ENCODE data around the gene SERTAD3.
"Not testable (repeated sequence)": the region's sequence is repeated elsewhere in the genome, so short reads cannot be mapped to it uniquely, and the experiment has no call there.

The SERTAD3 gene, protein sequence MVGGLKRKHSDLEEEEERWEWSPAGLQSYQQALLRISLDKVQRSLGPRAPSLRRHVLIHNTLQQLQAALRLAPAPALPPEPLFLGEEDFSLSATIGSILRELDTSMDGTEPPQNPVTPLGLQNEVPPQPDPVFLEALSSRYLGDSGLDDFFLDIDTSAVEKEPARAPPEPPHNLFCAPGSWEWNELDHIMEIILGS

DNA sequence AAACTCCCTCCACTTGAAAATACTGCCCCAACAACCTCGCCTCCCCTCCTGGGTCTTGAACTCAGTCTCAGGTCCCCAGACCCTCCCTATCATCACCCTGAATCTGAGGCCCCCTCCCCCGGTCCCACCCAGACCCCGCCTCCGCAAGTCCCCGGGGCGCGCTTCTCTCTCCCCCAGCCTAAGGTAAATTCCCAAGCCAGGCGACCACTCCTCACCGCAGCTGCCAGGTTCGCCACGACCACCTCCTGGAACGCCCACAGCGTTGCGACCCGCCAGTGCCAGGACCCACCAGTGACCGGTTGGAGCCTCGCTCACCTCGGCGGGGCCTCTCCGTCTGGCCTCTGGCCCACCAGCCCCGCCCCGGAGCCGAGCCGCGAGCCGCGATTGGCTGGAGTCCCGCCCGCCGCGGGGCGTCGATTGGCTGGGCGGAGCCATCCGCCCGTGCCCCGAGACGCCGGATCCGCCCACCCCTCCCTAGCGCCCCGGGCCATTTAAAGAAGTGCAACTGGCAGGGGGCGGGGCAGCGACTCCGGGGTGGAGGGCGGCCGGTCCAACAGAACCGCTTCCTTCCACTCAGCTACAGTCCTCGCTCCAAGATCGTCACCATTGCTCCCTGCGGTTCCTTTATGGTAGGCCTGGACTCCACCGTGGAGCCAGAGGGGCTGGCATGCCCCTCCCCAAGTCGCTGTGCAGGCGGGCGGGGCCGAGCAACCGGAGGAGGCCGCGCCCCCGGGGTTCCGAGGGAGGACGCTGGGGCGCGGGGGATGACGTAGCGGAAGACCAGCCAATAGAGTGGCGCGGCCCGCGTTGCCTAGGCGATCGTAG lies at the start of gene SERTAD3:
SERTAD3 (minus strand) TSS at position 336 of the 825 bp plus-strand sequence. CDS start 2,255 bp downstream, outside the sequence.
- in situ Hi-C loops (cut with MboI; ENCODE audit: low sequenced_read_pairs): no loop called here

DNA sequence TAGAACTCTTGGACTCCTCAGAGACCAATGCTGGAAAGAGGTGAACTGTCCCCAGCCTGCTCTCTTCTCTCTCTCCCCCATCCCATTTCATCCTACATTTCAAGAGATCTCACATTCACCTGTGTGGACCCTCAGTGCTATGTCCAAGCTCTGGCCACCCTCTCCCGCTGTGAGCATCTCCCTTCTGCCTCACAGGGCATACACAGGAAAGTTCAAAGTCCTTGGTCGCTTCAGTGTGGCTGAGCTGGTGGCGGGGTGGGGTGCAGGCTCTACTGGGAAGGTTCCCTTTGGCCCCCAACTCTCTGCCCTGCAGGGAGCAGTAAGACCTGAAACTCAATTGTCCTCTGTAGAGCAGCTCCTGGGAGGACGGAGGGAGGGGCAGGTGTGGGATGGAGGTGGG lies 49.6 kb upstream of the SERTAD3 start:
- in situ Hi-C loops (cut with MboI; ENCODE audit: low sequenced_read_pairs): no loop called here

DNA sequence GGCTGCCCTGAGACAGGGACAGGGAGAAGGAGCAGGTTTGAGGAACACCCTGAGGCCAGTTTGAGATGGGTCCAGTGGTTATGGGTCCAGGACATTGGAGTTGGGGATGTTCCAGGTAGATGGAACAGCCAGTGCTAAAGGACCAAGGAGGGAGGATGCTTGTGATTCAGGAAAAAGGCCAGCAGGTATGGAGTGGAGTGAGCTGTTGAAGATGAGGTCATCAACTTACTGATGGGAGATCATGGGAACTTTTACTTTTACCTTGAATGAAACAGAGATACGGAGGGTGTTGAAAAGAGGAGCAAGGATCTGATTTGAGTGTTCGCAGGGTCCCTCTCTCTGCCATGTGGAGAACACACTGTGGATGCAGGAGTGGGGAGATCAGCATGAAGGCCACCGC lies 48.1 kb upstream of the SERTAD3 start:
- in situ Hi-C loops (cut with MboI; ENCODE audit: low sequenced_read_pairs): no loop called here

DNA sequence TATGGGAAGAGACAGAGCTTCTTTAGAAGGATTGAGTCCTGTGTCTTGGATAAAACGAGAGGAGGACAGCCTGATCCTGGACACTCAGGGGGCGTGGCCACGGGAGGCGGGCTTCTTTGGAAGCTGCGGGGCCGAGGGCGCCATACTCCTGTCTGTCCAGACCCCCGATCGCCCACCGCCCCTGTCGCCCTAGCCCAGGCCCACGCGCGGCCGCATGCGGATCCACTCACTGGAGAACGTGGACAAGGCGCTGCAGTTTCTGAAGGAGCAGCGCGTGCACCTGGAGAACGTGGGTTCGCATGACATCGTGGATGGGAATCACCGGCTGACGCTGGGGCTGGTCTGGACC lies 45.7 kb upstream of the SERTAD3 start:
- in situ Hi-C loops (cut with MboI; ENCODE audit: low sequenced_read_pairs): no loop called here

DNA sequence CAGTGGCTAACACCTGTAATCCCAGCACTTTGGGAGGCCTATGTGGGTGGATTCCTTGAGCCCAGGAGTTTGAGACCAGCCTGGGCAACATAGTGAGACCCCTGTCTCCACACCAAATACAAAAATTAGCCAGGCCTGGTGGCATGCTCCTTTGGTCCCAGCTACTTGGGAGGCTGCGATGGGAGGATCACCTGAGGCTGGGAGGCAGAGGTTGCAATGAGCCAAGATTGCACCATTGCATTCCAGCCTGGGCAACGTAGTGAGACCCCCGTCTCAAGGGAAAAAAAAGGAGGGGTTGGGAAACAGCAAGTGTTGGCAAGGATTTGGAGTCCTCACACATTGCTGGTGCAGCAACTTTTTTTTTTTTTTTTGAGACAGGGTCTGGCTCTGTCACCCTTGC lies 41.9 kb upstream of the SERTAD3 start:
- in situ Hi-C loops (cut with MboI; ENCODE audit: low sequenced_read_pairs): no loop called here

DNA sequence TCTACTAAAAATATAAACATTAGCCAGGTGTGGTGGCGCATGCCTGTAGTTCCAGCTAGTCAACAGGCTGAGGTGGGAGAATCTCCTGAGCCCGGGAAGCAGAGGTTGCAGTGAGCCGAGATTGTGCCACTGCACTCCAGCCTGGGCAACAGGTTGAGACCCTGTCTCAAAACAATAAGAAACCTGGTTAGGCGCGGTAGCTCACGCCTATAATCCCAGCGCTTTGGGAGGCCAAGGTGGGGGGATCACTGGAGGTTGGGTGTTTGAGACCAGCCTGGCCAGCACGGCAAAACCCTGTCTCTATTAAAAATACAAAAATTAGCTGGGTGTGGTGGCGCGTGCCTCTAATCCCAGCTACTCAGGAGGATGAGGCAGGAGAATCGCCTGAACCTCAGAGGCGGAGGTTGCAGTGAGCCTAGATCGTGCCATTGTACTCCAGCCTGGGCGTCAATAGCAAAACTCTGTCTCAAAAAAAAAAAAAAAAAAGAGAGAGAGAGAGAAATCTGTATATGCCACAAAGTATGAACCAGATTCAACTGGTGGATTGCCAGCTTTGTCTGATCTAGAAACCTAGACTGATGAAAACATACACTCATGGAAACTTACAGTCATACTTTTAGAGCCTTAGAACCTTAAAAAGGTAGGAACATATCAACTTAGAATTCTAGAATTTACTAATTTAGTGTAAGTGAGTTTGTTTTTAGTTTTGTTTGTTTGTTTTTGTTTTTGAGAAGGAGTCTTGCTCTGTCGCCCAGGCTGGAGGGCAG lies 31.9 kb upstream of the SERTAD3 start:
- in situ Hi-C loops (cut with MboI; ENCODE audit: low sequenced_read_pairs): not testable (repeated sequence)

DNA sequence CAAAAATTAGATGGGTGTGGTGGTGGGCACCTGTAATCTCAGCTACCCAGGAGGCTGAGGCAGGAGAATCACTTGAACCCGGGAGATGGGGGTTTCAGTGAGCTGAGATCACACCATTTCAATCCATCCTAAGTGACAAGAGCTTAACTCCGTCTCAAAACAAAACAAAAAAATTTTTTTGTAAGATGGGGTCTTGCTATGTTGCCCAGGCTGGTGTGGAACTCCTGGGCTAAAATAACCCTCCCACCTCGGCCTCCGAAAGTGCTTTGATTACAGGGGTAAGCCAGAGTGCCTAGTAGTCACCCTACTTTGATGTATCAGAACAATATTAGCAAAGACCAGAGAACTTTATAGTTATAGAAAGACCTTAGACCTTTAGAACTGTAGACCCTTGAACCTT lies 30.6 kb upstream of the SERTAD3 start:
- in situ Hi-C loops (cut with MboI; ENCODE audit: low sequenced_read_pairs): no loop called here

DNA sequence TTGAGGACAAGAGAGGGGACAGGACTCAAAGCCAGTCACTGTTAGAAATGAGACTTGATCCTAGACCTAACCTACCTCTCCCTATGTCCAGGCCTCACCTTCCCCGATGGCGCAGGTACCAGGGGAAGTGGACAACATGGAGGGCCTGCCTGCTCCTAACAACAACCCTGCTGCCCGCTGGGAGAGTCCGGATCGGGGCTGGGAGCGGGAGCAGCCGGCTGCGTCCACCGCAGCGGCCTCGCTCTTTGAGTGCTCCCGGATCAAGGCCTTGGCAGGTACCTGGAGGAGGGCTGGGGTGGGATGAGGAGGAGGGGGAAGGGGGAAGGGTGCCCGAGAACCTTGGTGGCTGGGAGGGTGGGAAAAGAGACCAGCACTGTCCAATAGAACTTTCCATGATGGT lies 28.4 kb upstream of the SERTAD3 start:
- in situ Hi-C loops (cut with MboI; ENCODE audit: low sequenced_read_pairs): no loop called here

DNA sequence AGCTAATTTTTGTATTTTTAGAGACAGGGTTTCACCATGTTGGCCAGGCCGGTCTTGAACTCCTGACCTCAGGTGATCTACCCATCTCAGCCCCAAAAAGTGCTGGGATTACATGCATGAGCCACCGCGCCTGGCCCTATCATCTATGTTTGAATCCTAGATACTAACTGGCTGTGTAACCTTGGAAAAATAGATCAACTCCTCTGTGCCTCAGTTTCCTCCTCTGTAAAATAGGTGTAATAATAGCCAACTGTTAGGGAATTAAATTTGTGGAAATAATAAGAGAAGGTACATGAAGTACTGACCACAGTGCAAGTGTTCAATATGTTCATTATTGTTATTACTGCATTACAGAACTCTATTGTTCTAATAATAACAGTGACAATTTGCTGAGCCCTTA lies 27.0 kb upstream of the SERTAD3 start:
- in situ Hi-C loops (cut with MboI; ENCODE audit: low sequenced_read_pairs): no loop called here

DNA sequence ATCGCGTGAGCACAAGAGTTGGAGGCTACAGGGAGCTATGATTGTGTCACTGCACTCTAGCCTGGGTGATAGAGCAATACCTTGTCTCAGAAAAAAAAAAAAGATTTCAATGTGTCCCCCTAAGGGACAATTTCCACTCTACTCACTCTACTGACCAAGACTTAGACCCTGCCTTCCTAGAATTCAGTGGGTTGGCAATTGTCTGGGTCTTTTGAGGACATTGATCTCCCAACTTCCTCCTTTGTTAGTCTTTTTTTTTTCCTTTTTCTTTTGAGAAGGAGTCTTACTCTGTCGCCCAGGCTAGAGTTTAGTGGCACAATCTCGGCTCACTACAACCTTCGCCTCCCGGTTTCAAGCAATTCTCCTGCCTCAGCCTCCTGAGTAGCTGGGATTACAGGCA lies 24.9 kb upstream of the SERTAD3 start:
- in situ Hi-C loops (cut with MboI; ENCODE audit: low sequenced_read_pairs): no loop called here

DNA sequence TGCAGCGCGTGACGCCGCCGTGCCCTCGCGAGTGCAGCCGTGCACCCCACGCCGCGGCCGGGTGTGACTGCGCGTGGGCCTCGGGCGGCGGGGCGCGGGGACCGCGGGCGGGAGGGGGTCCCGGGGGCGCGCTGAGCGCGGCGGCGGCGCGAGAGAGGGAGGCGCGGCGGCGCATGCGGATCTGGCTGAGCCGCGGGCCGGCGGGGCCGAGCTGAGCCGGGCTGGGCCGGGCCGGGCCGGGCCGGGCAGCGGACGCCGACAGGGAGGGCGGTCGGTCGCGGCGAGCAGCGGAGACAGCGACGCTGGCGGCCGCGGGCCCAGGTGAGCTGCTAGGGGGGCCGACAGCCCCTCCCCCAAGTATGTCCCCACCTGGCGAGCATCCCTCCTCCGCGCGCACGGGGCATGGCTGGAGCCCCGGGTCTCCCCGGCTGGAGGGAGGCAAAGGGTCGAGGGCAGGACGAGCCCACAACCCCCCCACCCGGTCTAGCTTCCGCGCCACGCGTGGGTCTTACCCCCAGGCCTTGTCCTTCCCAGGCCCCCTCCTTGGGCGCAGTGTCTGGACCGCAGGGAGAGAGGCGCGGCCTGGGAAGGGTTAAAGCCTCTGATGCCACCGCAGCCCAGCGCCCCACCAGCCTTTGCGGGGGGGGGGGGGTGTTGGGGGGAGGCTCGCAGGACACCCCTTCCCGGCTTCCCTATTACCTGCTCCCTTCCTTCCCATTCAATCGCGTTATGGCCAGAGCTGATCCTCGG lies 23.0 kb upstream of the SERTAD3 start, which contains the start of gene SPTBN4:
SPTBN4 (plus strand) TSS at position 17 of the 750 bp plus-strand sequence. CDS start 5,621 bp downstream, outside the sequence.
- in situ Hi-C loops (cut with MboI; ENCODE audit: low sequenced_read_pairs): no loop called here

DNA sequence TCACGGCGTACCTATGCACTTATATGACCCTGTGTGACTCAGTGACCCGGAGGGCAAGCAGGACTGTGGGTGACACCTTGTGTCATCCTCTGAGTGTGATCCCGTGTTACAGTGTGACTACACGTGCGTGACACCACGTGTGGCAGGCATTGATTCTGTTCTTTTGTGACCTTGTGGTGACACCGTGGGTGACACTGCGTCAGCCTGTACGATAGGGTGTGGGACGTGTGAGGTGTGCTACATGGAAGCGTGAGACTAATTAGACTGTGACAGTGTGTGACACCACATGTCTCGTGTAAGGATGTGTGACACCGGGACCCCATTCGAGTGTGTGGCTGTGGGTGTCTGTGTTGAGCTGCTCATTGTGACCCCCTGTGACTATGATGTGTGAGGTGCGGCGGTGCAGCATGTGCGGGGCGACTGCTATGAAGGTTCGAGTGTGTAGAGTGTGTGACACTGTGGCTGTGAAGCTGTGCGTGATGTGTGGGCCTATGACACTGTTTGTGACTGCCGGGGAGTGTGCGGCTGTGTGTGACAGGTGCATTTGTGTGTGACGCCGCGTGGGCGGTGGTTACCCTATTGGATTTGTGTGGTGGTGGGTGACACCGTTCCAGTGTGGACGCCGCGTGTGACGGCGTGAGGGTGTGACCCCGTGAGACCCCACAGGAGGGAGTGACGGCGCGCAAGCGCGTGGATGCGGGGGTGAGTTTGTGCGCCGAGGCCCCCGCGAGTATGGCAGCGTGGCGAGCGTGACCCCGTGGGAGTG lies 22.3 kb upstream of the SERTAD3 start:
- in situ Hi-C loops (cut with MboI; ENCODE audit: low sequenced_read_pairs): no loop called here

DNA sequence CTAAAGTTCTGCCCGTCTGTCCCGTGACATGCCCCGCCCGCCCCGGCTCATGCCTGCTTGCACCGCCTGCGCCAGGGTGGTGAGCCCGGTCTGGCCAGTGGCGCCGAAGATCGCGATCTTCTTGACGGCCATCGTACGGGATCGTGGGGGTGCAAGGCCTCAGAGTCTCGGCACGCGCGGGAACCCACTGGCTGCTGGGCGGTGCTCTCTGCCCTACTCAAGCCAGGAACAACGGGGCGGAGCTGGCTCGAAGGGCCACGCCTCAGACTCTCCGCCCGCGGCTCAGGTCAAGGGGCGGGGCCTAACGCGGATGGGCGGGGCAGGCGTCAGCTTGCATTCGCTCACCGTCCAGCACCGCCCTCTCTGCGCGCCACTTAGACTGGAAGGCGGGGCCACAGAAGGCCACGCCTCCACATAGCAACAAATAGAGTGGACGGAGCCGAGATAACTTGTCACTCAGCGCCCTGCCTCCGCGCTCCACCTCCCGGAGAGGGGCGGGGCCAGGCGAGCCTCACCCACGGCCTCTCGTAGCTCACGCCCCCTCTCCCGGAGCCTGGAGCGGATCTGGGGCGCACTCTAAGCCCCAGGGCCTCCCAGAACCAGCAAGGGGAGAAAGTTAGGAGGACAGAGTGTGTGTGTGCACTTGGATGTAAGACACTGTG lies 21.6 kb upstream of the SERTAD3 start, which contains the start of gene BLVRB:
BLVRB (minus strand) TSS at position 189 of the 662 bp plus-strand sequence; CDS start at position 132, 57 bp downstream.
- in situ Hi-C loops (cut with MboI; ENCODE audit: low sequenced_read_pairs): no loop called here

DNA sequence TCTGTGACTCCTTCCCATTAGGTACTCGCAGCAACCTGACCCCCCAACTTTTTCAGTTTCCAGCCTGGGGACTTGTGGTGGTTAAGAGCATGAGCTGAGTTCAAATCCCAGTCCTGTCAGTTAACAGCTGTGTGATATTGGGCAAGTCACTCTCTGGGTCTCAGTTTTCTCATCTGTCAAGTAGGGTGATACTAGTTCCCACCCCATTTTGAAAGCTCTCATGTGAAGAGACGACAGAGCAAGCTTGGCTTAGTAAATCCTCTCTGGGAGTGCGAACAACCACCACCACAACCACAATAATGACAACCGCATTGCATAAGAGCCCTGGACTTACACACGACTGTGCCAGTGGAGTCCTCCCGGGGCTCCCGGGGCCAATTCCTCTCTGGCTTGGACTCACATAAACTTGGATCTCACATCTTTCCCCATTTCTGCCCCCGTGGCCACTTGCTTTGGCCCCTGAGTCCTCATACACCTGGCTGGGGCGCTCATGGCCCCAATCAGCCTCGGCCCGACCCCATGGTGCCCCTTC lies 21.0 kb upstream of the SERTAD3 start:
- in situ Hi-C loops (cut with MboI; ENCODE audit: low sequenced_read_pairs): no loop called here

DNA sequence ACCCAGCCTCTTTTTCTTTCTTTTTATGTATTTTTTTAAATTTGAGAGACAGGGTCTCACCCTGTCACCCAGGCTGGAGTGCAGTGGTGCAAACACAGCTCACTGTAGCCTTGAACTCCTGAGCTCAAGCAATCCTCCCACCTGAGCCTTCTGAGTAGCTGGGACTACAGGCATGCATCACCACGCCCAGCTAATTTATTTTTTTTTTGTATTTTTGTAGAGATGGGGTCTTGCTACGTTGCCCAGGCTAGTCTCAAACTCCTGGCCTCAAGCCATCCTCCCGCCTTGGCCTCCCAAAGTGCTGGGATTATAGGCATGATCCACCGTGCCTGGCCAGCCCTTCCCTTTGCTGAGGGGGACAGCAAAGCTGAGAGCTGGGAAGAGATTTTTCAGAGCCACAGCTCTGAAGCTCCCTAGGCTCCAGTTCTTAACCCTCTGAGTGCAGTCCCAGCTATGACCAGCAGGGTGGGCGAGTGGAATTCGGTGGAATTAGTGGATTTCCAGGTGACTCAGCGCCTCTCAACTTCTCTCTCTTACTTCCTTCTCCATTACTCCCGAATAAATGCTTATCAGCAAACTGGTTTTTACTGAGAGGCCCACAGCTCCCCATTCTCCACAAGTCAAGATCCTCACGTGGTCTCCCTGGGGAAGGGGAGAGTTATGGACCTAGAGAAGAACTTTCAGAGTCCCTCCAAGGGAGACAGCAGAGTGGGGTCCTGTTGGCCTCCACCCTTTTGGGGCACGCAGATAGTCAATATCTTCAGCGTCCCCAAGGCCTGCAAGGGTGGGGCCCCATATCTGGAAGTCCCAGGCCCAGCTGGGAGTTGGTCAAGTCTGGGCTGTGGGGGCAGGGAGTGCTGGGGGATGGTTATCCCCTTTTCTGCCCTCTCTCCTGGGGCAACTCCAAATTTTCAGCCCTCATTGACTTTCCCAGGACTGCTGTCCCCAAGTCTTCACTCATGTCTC lies 20.2 kb upstream of the SERTAD3 start:
- in situ Hi-C loops (cut with MboI; ENCODE audit: low sequenced_read_pairs): no loop called here

DNA sequence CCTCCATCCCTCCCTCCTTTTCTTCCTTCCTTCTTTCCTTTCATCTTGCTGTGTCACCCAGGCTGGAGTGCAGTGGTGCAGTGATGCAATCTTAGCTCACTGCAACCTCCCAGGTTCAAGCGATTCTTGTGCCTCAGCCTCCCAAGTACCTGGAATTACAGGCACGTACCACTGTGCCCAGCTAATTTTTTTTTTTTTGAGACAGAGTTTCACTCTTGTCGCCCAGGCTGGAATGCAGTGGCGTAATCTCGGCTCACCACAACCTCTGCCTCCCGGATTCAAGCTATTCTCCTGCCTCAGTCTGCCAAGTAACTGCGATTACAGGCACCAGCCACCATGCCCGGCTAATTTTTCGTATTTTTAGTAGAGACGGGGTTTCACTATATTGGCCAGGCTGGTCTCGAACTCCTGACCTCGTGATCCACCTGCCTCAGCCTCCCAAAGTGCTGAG lies 19.5 kb upstream of the SERTAD3 start:
- in situ Hi-C loops (cut with MboI; ENCODE audit: low sequenced_read_pairs): not testable (repeated sequence)

DNA sequence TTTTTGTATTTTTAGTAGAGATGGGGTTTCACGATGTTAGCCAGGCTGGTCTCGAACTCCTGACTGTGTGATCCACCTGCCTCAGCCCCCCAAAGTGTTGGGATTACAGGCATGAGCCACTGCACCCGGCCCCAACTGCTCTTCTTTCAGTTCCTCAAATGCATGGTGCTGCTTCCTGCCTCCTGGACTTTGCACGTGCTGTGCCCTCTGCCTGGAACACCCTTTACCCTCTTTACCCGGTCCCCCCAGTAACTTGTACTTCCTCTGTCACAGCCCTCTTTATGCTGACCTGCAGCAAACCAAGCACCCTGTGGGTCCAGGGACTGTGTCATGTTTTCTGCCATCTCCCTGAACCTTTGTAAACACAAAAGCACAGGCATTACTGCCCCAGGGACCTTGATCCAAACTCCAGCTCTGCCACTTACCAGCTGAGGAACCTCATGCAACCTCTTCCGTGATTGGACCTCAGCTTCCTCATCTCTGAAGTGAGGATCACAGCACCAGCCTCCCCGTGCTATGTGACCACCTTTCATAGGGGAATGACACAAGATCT lies 17.6 kb upstream of the SERTAD3 start:
- in situ Hi-C loops (cut with MboI; ENCODE audit: low sequenced_read_pairs): no loop called here

DNA sequence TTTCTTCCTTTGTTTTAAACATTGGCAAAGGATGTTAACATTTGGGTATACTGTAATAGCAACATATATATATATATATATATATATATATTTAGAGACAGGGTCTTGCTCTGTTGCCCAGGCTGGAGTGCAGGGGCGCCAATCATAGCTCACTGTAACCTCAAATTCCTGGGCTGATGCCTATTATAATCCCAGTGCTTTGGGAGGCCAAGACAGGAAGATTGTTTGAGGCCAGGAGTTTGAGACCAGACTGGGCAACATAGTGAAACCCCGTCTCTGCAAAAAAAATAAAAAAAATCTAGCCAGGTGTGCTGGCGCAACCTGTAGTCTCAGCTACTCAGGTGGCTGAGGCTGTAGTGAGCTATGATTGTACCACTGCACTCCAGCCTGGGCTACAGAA lies 16.1 kb upstream of the SERTAD3 start:
- in situ Hi-C loops (cut with MboI; ENCODE audit: low sequenced_read_pairs): no loop called here
